Hepatocyte (in vitro differentiated cells): ENCODE measurements around the gene TUBA1B.

Experiments used
- CTCF ChIP-seq: fragments of 200-600 bp; sonication (generic); IDR thresholded peaks from 2 replicates; pipeline ENCODE4 v1.5.1; 2016; ENCODE audit warnings: antibody characterized with exemption, mild to moderate bottlenecking; ENCODE audit not compliant: poor library complexity
- EZH2 ChIP-seq: fragments of 200-600 bp; sonication (generic); IDR thresholded peaks from 2 replicates; pipeline ENCODE4 v1.6.1; 2016; ENCODE audit warnings: antibody characterized with exemption, mild to moderate bottlenecking, borderline replicate concordance

GRCh38 chr12:49133590-49133989, 2.4 kb upstream of the TUBA1B start:
- TF ChIP-seq CTCF = no peak
- no peak for TF ChIP-seq EZH2
